Right renal cortex interstitium (tissue), 3 donors: ENCODE data around the gene MAX. TPM values are rescaled to one million over a fixed set of nuclear protein-coding genes. Genes with fewer than 3 reads are reported as not detected.
A peak's percentile ranks its signal among the peaks of the same experiment; 100 is the strongest.

Experiments
- DNase-seq, 3 donors: peaks; one replicate each; pipeline ENCODE4 v3.0.0-alpha.2; 2013; ENCODE audit warnings: low read depth in 3 of 3, low spot score in 2 of 3
- polyA plus RNA-seq, 3 donors: library from polyadenylated mRNA; unstranded; fragments of 120-200 nt; gene quantifications; one replicate each; pipeline ENCODE4 v1.2.1, GENCODE V29; 2013; ENCODE audit not compliant: insufficient read length in 3 of 3

MAX gene
- 10 to 100 TPM; 55.5 to 62.5 (median 61.5) TPM for polyA plus RNA-seq

- peak; percentile 86 to 93 (median 89) for DNase-seq
Observed at GRCh38 chr14:65102441-65103149, at the start of gene MAX. TSS of gene MAX (minus strand) at chr14:65102517. CDS start at chr14:65102339, 178 bp downstream.

GRCh38 chr14:65151609-65151956, 49.3 kb upstream of the MAX start:
- DNase-seq = no peak

GRCh38 chr14:65150898-65151608, 48.7 kb upstream of the MAX start:
- DNase-seq = no peak

- no peak for DNase-seq
Observed at GRCh38 chr14:65149116-65149515, 46.8 kb upstream of the MAX start.

GRCh38 chr14:65144170-65144569, 41.9 kb upstream of the MAX start:
- DNase-seq = no peak

GRCh38 chr14:65142914-65143625, 40.8 kb upstream of the MAX start:
- no peak for DNase-seq

GRCh38 chr14:65142429-65142828, 40.1 kb upstream of the MAX start:
- no peak for DNase-seq

- DNase-seq = no peak
Observed at GRCh38 chr14:65141523-65141922, 39.2 kb upstream of the MAX start.

- DNase-seq = no peak
Observed at GRCh38 chr14:65137648-65138307, 35.5 kb upstream of the MAX start.

- no peak for DNase-seq
Observed at GRCh38 chr14:65134651-65135579, 32.6 kb upstream of the MAX start.

- DNase-seq = no peak
Observed at GRCh38 chr14:65132855-65133254, 30.5 kb upstream of the MAX start.

- no peak for DNase-seq
Observed at GRCh38 chr14:65131301-65131701, 29.0 kb upstream of the MAX start.

- DNase-seq = no peak
Observed at GRCh38 chr14:65128096-65128495, 25.8 kb upstream of the MAX start.

- no peak for DNase-seq
Observed at GRCh38 chr14:65117769-65118745, 15.7 kb upstream of the MAX start.

GRCh38 chr14:65115615-65116014, 13.3 kb upstream of the MAX start:
- DNase-seq = no peak

- DNase-seq = no peak
Observed at GRCh38 chr14:65110525-65110924, 8.2 kb upstream of the MAX start.

- DNase-seq = no peak
Observed at GRCh38 chr14:65109357-65109756, 7.0 kb upstream of the MAX start.

- no peak for DNase-seq
Observed at GRCh38 chr14:65107200-65107599, 4.9 kb upstream of the MAX start.

- DNase-seq = no peak
Observed at GRCh38 chr14:65106736-65107135, 4.4 kb upstream of the MAX start.
